ENCODE results near the gene PPM1G.
"Not testable (repeated sequence)": the region's sequence is repeated elsewhere in the genome, so short reads cannot be mapped to it uniquely, and the experiment has no call there.

PPM1G gene

GRCh38 chr2:27376151-27376865 is 33.1 kb downstream of the PPM1G start:
- in situ Hi-C loops (cut with HindIII; ENCODE audit: low sequenced_read_pairs) = no loop called here

GRCh38 chr2:27375513-27376099 is 33.8 kb downstream of the PPM1G start:
- in situ Hi-C loops (cut with HindIII; ENCODE audit: low sequenced_read_pairs) = no loop called here

- in situ Hi-C loops (cut with HindIII; ENCODE audit: low sequenced_read_pairs) = no loop called here
These were observed 35.8 kb downstream of the PPM1G start for GRCh38 chr2:27373567-27373966.

- in situ Hi-C loops (cut with HindIII; ENCODE audit: low sequenced_read_pairs) = no loop called here
These were observed 36.5 kb downstream of the PPM1G start for GRCh38 chr2:27372937-27373336.

GRCh38 chr2:27370816-27371620 is 38.4 kb downstream of the PPM1G start:
- in situ Hi-C loops (cut with HindIII; ENCODE audit: low sequenced_read_pairs) = no loop called here

- in situ Hi-C loops (cut with HindIII; ENCODE audit: low sequenced_read_pairs) = no loop called here
These were observed 39.2 kb downstream of the PPM1G start, which contains the start of the genes EIF2B4 and SNX17 for GRCh38 chr2:27370026-27370815. Gene EIF2B4 (minus strand): TSS chr2:27370338. CDS start chr2:27370314, 24 bp downstream. Gene SNX17 (plus strand): TSS chr2:27370616. CDS start chr2:27370744, 128 bp downstream.

- in situ Hi-C loops (cut with HindIII; ENCODE audit: low sequenced_read_pairs) = no loop called here
These were observed 39.8 kb downstream of the PPM1G start for GRCh38 chr2:27369471-27370025.

- in situ Hi-C loops (cut with HindIII; ENCODE audit: low sequenced_read_pairs) = no loop called here
These were observed 45.5 kb downstream of the PPM1G start for GRCh38 chr2:27363933-27364332.

- in situ Hi-C loops (cut with HindIII; ENCODE audit: low sequenced_read_pairs) = no loop called here
These were observed 46.5 kb downstream of the PPM1G start for GRCh38 chr2:27362678-27363420.

GRCh38 chr2:27356382-27357181 is 52.8 kb downstream of the PPM1G start, which contains the start of gene GTF3C2:
Gene GTF3C2 (minus strand): TSS chr2:27356764. CDS start chr2:27343554, 13,210 bp downstream.
- in situ Hi-C loops (cut with HindIII; ENCODE audit: low sequenced_read_pairs) = no loop called here

GRCh38 chr2:27356056-27356381 is 53.4 kb downstream of the PPM1G start:
- in situ Hi-C loops (cut with HindIII; ENCODE audit: low sequenced_read_pairs) = no loop called here

GRCh38 chr2:27354597-27354927 is 54.8 kb downstream of the PPM1G start:
- in situ Hi-C loops (cut with HindIII; ENCODE audit: low sequenced_read_pairs) = no loop called here

- in situ Hi-C loops (cut with HindIII; ENCODE audit: low sequenced_read_pairs) = no loop called here
These were observed 55.4 kb downstream of the PPM1G start for GRCh38 chr2:27353762-27354596.

GRCh38 chr2:27353386-27353761 is 56.0 kb downstream of the PPM1G start:
- in situ Hi-C loops (cut with HindIII; ENCODE audit: low sequenced_read_pairs) = not testable (repeated sequence)

- in situ Hi-C loops (cut with HindIII; ENCODE audit: low sequenced_read_pairs) = no loop called here
These were observed 57.4 kb downstream of the PPM1G start for GRCh38 chr2:27351802-27352598.

- in situ Hi-C loops (cut with HindIII; ENCODE audit: low sequenced_read_pairs) = no loop called here
These were observed 59.2 kb downstream of the PPM1G start for GRCh38 chr2:27350106-27350693.

GRCh38 chr2:27347641-27348040 is 61.8 kb downstream of the PPM1G start:
- in situ Hi-C loops (cut with HindIII; ENCODE audit: low sequenced_read_pairs) = no loop called here

Data from endothelial cell of hepatic sinusoid (primary cell).